ENCODE results near the gene LSAMP.

LSAMP gene

DNA sequence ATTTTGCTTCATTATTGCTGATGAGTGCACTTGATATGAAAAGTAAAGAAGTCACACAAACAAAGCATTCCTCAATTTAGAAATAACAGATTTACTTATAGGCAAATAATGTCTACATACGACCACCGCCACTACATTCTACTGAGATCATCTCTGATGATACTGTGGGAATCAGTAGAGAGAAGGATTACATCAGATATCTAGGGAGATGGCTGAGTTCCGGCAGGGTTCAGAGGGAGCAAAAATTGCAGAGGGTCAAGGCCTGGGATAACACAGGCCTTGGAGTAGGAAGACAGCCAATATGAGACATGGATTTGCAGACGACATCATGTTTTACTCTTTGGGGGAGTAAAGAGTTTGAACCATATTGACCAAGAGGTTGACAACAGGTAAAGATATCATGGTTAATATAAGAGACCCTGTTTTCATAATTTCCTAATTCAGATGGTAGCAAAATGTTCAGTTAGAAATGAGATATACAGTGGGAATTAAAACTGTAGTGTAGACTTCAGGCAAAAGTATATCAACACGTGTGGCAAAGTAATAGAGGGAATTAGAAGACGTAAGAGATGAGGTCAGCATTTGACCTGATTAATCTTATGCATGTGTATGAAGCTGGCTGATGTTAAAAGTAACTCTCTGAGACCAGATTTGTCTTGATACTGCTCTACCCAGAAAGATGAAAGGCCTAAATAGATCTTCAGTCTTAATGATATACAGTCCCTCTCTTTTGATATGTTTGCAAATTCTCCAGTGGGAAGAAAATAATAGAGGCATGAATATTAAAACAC is 15.6 kb downstream of the LSAMP start:
- DNase-seq = no peak

DNA sequence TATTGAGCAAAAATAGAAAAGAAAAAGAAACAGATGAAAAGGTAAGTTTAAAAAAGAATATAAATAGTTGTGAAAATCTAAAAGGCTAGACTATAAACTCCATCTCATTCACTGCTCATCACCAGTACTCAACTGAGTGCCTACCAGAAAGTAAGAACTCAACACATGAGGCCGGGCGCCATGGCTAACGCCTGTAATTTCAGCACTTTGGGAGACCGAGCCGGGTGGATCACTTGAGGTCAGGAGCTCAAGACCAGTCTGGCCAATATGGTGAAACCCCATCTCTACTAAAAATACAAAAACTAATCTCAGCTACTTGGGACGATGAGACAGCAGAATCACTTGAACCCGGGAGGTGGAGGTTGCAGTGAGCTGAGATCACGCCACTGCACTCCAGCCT is 19.3 kb downstream of the LSAMP start:
- DNase-seq = no peak

DNA sequence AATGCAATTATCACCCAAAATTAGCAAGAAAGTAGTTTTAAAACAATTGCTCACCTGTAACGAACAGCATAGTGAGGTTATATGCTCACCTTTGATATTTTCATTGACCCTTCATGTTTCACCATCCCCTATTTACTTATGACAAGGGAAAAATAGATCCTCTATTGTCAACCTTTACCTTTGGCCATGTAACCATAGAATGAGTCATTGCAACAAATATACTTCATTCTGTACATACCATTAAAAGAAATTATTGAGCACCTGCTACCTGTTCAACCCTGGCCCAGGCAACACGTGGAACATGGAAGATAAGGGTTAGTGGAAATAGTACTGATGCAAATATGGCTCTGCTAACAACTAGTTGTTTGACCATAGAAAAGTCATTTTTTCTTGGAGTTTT is 20.2 kb downstream of the LSAMP start:
- no peak for DNase-seq

- DNase-seq = no peak
These were observed 21.3 kb downstream of the LSAMP start for GRCh38 chr3:116423945-116424344.

- DNase-seq = no peak
These were observed 21.9 kb downstream of the LSAMP start for GRCh38 chr3:116423374-116423773.

DNA sequence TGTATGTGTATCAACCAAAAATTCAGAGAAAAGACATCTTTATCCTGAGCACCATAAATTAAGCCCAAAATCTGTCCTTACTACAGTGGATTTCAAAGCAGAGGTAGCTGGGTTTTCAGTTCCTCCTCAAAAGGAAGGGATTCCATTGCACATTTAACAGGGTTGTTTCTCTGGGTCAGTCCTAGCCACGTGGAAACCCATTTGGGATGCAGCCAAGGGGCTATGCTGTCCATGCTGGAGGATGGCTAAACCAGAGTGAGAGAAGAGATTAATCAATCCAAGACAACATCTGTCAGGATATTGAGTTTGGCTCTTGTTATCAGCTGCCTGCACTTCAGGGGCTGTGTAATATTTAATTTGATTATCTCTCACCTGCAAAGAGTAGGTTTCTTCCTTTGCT is 28.1 kb downstream of the LSAMP start:
- no peak for DNase-seq

DNA sequence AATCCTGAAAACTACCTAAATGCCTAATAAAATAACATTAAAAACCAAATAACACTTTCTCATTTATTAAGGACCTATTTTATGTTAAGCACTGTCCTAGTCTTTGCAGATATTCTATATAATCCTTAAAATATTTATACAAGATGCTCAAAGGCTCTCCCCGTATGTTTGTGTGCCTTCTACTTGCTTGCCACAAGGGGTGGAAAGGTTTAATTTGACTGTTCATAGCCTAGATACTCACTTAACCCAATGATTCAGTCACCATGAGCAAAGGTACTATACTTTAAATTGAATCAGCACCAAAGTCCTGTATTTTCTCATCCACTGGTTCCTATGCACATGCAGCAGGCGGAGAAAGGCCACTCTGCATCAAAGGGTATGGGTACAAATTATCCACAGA is 32.0 kb downstream of the LSAMP start:
- DNase-seq = no peak

DNA sequence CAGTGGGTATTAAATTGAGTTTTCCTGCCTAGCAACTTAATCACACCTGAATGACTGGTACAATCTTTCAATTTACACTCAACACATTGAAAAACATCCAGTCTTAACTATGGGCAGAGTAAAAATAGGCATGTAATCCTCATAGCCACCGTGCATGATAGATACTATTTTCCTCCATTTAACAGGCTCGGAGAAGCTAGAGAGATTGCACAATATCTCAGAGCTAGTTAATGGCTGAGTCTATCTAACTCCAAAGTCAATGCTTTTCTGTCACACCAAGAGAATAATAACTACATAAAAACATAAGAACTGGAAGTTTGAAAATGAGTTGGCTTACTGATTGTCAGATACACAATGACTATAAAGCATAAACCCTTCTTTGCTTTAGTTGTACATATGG is 36.8 kb downstream of the LSAMP start:
- DNase-seq = no peak

DNA sequence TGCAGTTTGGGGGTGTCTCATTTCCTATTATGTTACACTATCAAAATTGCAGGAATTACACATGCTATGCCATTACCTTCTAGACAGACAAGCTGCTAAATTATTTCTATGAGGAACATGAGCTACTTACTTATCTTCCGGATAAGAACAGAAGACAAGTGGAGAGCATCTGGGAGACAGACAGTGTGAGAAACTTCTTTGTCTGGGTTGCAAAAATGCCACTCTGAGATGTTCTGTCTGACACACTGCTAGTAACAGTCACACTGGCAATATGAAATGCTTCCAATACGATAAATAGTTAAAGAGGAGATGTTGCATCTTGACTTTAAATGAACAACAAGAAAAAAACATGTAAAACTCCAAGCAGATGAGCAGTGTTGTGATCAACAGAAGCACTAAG is 40.1 kb downstream of the LSAMP start:
- no peak for DNase-seq

GRCh38 chr3:116399701-116400226 is 45.5 kb downstream of the LSAMP start:
- DNase-seq = no peak

- no peak for DNase-seq
These were observed 50.9 kb downstream of the LSAMP start for GRCh38 chr3:116394365-116394764.

GRCh38 chr3:116393199-116393598 is 52.1 kb downstream of the LSAMP start:
- no peak for DNase-seq

GRCh38 chr3:116392291-116392690 is 53.0 kb downstream of the LSAMP start:
- no peak for DNase-seq

DNA sequence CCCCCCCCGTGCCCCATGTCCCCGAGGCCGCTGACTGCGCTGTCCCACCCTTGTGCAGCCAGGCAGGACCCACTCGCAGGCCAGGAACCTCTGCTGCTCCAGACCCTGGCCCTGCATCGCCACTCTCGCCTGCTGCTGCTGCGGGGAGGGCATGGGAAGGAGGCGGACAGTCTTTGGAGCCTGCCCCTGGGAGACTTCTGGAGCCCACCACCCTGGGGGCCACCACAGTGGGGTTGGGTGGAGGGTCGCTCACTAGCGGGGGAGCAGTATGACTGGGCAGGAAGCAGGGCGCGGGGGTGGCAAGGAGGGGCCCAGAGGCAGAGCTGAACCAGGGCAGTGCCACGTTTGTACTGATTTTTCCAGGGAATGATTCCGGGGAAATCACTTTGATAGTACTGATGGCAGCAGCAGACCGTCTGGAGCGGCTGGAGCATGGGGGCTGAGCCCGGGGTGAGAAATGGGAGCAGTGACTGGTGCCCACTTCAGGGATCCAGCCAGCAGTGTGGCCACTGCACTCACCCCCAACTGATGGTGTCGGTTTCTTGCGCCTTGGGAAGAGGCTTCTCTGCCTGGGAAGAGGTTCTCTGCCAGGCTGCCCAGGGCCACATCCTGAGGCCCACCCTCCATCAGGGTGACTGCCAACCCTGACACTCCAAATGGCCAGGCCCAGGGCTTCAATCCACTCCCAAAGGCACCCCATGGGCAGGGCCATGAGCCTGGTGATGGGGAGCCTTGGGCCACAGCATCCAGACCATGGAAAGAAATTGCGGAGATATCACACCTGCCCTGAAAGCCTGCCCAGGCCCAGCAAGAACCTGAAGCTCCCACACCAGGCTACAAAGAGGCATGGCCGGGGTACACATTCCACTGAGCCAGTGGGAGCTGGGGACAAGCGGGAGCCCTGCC is 53.7 kb downstream of the LSAMP start:
- no peak for DNase-seq

DNA sequence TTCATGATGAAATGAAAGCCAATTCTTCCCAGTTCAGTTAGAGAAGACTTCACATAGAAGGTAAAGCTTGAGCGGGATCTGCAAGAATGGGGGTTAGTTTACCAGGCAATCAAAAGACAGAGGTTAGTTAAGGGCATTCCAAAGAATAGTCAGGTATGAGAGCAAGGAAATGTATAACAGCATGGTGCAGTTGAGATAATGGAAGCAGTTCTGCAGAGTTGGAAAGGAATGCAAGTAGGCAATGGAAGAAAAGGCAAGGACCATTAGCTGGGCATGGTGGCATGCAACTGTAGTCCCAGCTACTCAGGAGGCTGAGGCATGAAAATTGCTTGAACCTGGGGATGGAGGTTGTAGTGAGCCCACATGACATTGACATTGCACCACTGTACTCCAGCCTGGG is 55.0 kb downstream of the LSAMP start:
- DNase-seq = no peak

GRCh38 chr3:116388867-116389385 is 56.4 kb downstream of the LSAMP start:
- no peak for DNase-seq

- no peak for DNase-seq
These were observed 59.1 kb downstream of the LSAMP start for GRCh38 chr3:116386168-116386567.

- DNase-seq = no peak
These were observed 60.6 kb downstream of the LSAMP start for GRCh38 chr3:116384717-116385116.

GRCh38 chr3:116378077-116378476 is 67.2 kb downstream of the LSAMP start:
- no peak for DNase-seq

GRCh38 chr3:116374901-116375300 is 70.4 kb downstream of the LSAMP start:
- DNase-seq = no peak

DNA sequence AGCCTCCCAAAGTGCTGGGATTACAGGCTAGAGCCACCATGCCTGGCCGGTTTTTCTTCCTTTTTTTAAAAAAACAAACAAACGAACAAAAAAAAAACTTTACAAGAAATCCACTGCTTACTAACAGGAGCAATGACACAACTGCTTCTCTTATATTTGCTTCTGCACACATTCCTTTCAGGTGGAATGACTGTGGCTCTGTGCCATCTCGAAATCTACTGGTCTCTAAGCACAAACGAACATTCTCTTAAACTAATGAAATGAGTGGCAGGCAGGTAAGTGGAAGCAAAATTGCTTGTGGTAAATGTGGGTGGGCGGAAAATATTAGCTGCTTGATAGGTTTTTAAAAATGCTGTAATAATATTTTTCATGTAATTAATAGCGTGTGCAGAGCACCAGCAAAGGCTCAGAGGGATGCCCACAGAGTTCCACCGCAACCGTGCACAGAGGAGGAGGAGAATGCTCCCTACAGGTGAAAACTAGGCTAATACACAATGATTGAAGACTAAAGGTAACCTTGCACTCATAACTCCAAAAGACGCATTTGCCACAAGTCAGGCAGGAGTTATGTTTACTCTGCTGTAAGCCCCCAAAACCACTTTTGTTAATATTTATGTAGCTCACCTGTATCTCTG is 77.4 kb downstream of the LSAMP start:
- no peak for DNase-seq

DNA sequence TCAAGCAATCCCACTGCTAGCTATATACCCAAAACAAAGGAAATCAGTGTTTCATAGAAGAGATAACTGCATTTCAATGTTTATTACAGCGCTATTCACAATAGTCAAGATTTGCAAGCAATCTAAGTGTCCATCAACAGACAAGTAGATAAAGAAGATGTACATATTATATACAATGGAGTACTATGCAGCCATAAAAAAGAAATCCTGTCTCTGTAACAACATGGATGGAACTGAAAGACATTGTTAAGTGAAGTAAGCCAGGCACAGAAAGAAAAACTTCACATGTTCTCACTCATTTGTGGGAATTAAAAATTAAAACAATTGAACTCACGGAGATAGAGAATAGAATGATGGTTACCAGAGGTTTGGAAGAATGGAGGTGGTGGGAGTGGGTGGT is 89.2 kb downstream of the LSAMP start:
- no peak for DNase-seq

DNA sequence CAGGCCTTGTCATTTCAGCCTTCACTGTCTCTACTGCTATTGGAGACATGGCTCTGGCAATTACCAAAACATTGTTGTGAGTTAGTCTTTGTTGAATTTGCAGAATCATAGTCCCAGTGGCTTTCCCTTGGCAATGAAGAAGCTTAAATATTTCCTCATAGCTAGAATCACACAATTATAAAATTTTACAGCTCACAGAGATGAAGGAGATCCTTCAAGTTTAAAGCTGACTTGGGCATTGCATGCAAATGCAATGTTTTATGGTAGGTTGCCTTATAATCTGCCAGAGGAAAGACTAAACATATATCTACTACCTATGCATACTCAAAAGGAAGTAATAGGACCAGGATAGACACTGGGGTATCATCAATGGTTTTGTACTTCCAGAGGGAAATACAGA is 90.9 kb downstream of the LSAMP start:
- no peak for DNase-seq
